ENCODE data around the gene ALDOC. TPM values are rescaled to one million over a fixed set of nuclear protein-coding genes. Genes with fewer than 3 reads are reported as not detected.

The ALDOC gene
- total and polyA plus RNA-seq, 7 experiments from 2014 or later: 24.5 to 159 (median 41.1) TPM

DNA sequence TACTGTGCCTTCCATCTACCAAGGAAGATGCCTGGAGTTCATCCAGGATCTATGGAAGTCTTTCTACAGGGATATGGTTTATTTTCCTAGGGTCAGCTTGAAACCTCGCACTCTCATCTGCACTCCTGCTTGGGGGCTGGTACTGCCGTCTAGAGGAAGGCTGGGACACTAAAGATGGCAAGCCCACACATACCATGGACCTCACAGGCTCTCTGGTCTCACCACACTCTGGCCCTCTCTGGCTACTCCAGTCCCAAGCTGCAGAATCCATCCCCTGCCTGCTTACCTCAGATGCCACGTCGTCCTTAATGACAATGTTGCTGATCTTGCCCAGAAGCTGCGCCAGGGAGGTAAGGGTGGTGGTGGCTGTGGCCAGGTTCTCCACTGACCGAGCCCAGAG lies 22.1 kb downstream of the ALDOC start:
- Histone ChIP-seq H3K4me3 (ENCODE audit: low read length) (no peak overlapping the region), H3K27ac (ENCODE audit: low read depth, low read length) (no peak overlapping the region), H3K27me3 (ENCODE audit: control insufficient read depth in 2 of 2, insufficient read depth in 2 of 2, low read length in 2 of 2) (no peaks in the 10 kb centered on the region), H3K36me3 (ENCODE audit: control insufficient read depth in 2 of 3, insufficient read depth in 3 of 3, low read length in 3 of 3) (peaks cover 17 to 63% (median 23%) of the 10 kb centered on the region in 3 experiments), H3K4me1 (ENCODE audit: control insufficient read depth in 2 of 2, insufficient read depth in 2 of 2, low read length in 2 of 2) (peaks cover 21 to 25% of the 10 kb centered on the region in 2 donors), H3K9me3 (ENCODE audit: control insufficient read depth in 2 of 3, low read length in 3 of 3) (no peaks in the 10 kb centered on the region)
- H3K27ac Mint-ChIP-seq: peak overlapping the region in 5 of 9 donors; percentile 12 to 70 (median 68)
- H3K27me3 Mint-ChIP-seq: no peaks in the 10 kb centered on the region
- DNase-seq (no peak), ATAC-seq (no peak)
- H3K36me3 Mint-ChIP-seq: peaks cover 18 to 42% (median 33%) of the 10 kb centered on the region in 5 donors
- H3K4me3 Mint-ChIP-seq: no peak overlapping the region
- H3K9me3 Mint-ChIP-seq: no peaks in the 10 kb centered on the region
- intact Hi-C loops (cut with micrococcal nuclease): loop anchor here in 1 of 2 donors (5.0 kb wide), 2 partner anchors 182 to 512 kb away; partner anchors contain the start of genes NLK, SARM1 and VTN
- ChIA-PET POLR2A (interaction anchor here (10.1 kb wide), 1 partner anchor 16 kb away, joined by 102 read pairs; the partner anchor contains the start of gene PIGS), CTCF (no interaction called here)
- H3K4me1 Mint-ChIP-seq: peaks cover 21 to 42% (median 32%) of the 10 kb centered on the region in 7 donors

- Histone ChIP-seq H3K27ac (ENCODE audit: low read depth, low read length) (peak overlapping the region; percentile 89), H3K4me3 (ENCODE audit: low read length) (peak overlapping the region; percentile 54), H3K27me3 (ENCODE audit: control insufficient read depth in 2 of 2, insufficient read depth in 2 of 2, low read length in 2 of 2) (no peaks in the 10 kb centered on the region), H3K9me3 (ENCODE audit: control insufficient read depth in 2 of 3, low read length in 3 of 3) (no peaks in the 10 kb centered on the region), H3K4me1 (ENCODE audit: control insufficient read depth in 2 of 2, insufficient read depth in 2 of 2, low read length in 2 of 2) (peaks cover 35 to 40% of the 10 kb centered on the region in 2 donors), H3K36me3 (ENCODE audit: control insufficient read depth in 2 of 3, insufficient read depth in 3 of 3, low read length in 3 of 3) (peaks cover 17 to 48% (median 23%) of the 10 kb centered on the region in 3 experiments)
- no peak for ATAC-seq
- CTCF ChIA-PET: interaction anchor here (0.8 to 1.5 kb wide), 3 partner anchors 13 to 54 kb away, joined by 3 read pairs; partner anchors contain the start of gene PIGS
- Mint-ChIP-seq H3K4me1 (peaks cover 36 to 56% (median 47%) of the 10 kb centered on the region in 7 donors), H3K4me3 (peak overlapping the region; percentile 85 to 100 (median 91)), H3K27me3 (no peaks in the 10 kb centered on the region), H3K27ac (peak overlapping the region; percentile 43 to 95 (median 85)), H3K36me3 (peaks cover 13 to 39% (median 27%) of the 10 kb centered on the region in 5 donors), H3K9me3 (no peaks in the 10 kb centered on the region)
- POLR2A ChIA-PET: interaction anchor here (0.7 to 10.1 kb wide), 4 partner anchors 17 to 48 kb away, joined by 3 to 102 read pairs (median 4); partner anchors contain the start of genes ALDOC and PIGS
- no peak for DNase-seq
- intact Hi-C loops (cut with micrococcal nuclease): loop anchor here (1.0 to 5.0 kb wide), 7 partner anchors 13 to 511 kb away; partner anchors contain the start of genes PIGS (in 2 of the 2), SPAG5 (in 2 of the 2), ALDOC (in 1 of the 2) and NLK (in 1 of the 2)
These were observed 23.6 kb downstream of the ALDOC start for GRCh38 chr17:28553000-28553505.

- ATAC-seq (peak; percentile 84), DNase-seq (peak; percentile 59 to 87 (median 76))
- Mint-ChIP-seq H3K4me3 (peak within 1 kb of the TSS; percentile 85 to 100 (median 92)), H3K4me1 (peaks cover 42 to 62% (median 54%) of the 10 kb centered on the region in 7 donors), H3K27ac (peak within 1 kb of the TSS; percentile 91 to 98 (median 95)), H3K27me3 (no peaks in the 10 kb centered on the region), H3K9me3 (no peaks in the 10 kb centered on the region), H3K36me3 (peaks cover 8 to 35% (median 23%) of the 10 kb centered on the region in 5 donors)
- H3K27me3 ChIP-seq (ENCODE audit: control insufficient read depth in 2 of 2, insufficient read depth in 2 of 2, low read length in 2 of 2): no peaks in the 10 kb centered on the region
- intact Hi-C loops (cut with micrococcal nuclease): loop anchor here (1.0 to 5.0 kb wide), 7 partner anchors 12 to 510 kb away; partner anchors contain the start of genes PIGS (in 2 of the 2), SPAG5 (in 2 of the 2), ALDOC (in 1 of the 2) and NLK (in 1 of the 2)
- ChIA-PET POLR2A (interaction anchor here (0.7 to 10.1 kb wide), 5 partner anchors 18 to 48 kb away, joined by 3 to 102 read pairs (median 4); partner anchors contain the start of genes ALDOC, PIGS and SPAG5), CTCF (interaction anchor here (0.8 to 1.5 kb wide), 5 partner anchors 12 to 68 kb away, joined by 3 to 4 read pairs (median 3); partner anchors contain the start of gene PIGS)
- H3K36me3 ChIP-seq (ENCODE audit: control insufficient read depth in 2 of 3, insufficient read depth in 3 of 3, low read length in 3 of 3): peaks cover 14 to 41% (median 20%) of the 10 kb centered on the region in 3 experiments
- H3K27ac ChIP-seq (ENCODE audit: low read depth, low read length): peak within 1 kb of the TSS; percentile 89
- peaks cover 35 to 44% of the 10 kb centered on the region in 2 donors for H3K4me1 ChIP-seq (ENCODE audit: control insufficient read depth in 2 of 2, insufficient read depth in 2 of 2, low read length in 2 of 2)
- peak within 1 kb of the TSS; percentile 54 for H3K4me3 ChIP-seq (ENCODE audit: low read length)
- H3K9me3 ChIP-seq (ENCODE audit: control insufficient read depth in 2 of 3, low read length in 3 of 3): no peaks in the 10 kb centered on the region
These were observed 24.3 kb downstream of the ALDOC start, which contains the start of gene UNC119 for GRCh38 chr17:28552176-28552999. Gene UNC119, minus strand, starts transcription at chr17:28552624. Its CDS starts 67 bp downstream, at chr17:28552557.

DNA sequence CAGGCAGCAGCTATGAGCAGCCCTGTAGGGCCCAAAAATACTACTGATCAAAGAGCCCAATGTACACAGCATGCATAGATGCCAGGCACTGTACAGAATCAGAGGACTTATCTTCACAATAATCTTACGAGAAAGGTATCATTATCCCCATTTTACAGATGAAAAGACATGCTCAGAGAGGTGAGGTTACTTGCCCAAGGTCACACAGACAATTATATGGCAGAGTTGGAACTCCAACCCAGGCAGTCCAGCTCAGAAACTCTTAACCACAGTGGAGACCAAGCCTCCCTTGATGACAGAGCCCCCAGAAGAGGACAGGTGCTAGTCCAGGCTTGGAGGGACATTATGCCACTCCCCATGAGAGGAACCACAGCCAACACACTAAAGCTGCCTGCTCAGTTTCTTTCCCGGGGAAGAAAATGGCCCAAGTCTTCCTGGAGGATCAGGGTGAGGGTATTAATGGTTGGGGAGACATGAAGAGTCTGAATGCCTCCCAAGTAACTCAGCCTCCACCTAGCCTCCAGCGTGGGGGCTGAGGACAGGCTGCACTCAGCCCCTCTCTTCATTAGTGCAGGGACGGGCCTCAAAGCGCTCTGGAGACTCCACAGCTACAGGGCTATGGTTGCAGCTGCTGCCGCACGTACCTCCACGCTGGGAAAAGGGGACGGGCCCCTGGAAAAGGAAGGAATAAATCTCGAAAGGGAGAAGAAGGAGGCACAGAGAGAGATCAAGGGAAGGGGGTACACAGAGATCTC lies 25.1 kb downstream of the ALDOC start:
- Histone ChIP-seq H3K36me3 (ENCODE audit: control insufficient read depth in 2 of 3, insufficient read depth in 3 of 3, low read length in 3 of 3) (peaks cover 12 to 33% (median 14%) of the 10 kb centered on the region in 3 experiments), H3K27ac (ENCODE audit: low read depth, low read length) (peak overlapping the region; percentile 89), H3K9me3 (ENCODE audit: control insufficient read depth in 2 of 3, low read length in 3 of 3) (no peaks in the 10 kb centered on the region), H3K4me3 (ENCODE audit: low read length) (peak overlapping the region; percentile 54), H3K4me1 (ENCODE audit: control insufficient read depth in 2 of 2, insufficient read depth in 2 of 2, low read length in 2 of 2) (peaks cover 35 to 44% of the 10 kb centered on the region in 2 donors), H3K27me3 (ENCODE audit: control insufficient read depth in 2 of 2, insufficient read depth in 2 of 2, low read length in 2 of 2) (no peaks in the 10 kb centered on the region)
- Mint-ChIP-seq H3K27ac (peak overlapping the region; percentile 82 to 98 (median 93)), H3K36me3 (peaks cover 7 to 30% (median 18%) of the 10 kb centered on the region in 5 donors), H3K4me3 (peak overlapping the region; percentile 85 to 100 (median 92)), H3K4me1 (peaks cover 42 to 63% (median 54%) of the 10 kb centered on the region in 7 donors), H3K27me3 (no peaks in the 10 kb centered on the region), H3K9me3 (no peaks in the 10 kb centered on the region)
- intact Hi-C loops (cut with micrococcal nuclease): loop anchor here (1.0 to 5.0 kb wide), 8 partner anchors 11 to 509 kb away; partner anchors contain the start of genes PIGS (in 2 of the 2), SPAG5 (in 2 of the 2), ALDOC (in 1 of the 2) and BLTP2 (in 1 of the 2)
- ATAC-seq (no peak), DNase-seq (no peak)
- CTCF ChIA-PET: interaction anchor here (0.8 to 1.1 kb wide), 3 partner anchors 12 to 69 kb away, joined by 3 to 4 read pairs (median 4); no protein-coding TSS in a partner anchor
- POLR2A ChIA-PET: interaction anchor here (0.6 to 10.1 kb wide), 7 partner anchors 19 to 110 kb away, joined by 3 to 102 read pairs (median 5); partner anchors contain the start of genes ALDOC, PIGS, SDF2 and SPAG5

GRCh38 chr17:28550858-28551257 lies 25.8 kb downstream of the ALDOC start:
- Mint-ChIP-seq H3K27ac (peak overlapping the region; percentile 82 to 98 (median 92)), H3K36me3 (peaks cover 0 to 23% (median 11%) of the 10 kb centered on the region in 5 donors), H3K9me3 (no peaks in the 10 kb centered on the region), H3K4me3 (peak overlapping the region in 9 of 10 donors; percentile 85 to 100 (median 93)), H3K4me1 (peaks cover 42 to 63% (median 54%) of the 10 kb centered on the region in 7 donors), H3K27me3 (no peaks in the 10 kb centered on the region)
- POLR2A ChIA-PET: interaction anchor here (1.1 to 10.1 kb wide), 6 partner anchors 19 to 111 kb away, joined by 3 to 102 read pairs (median 6); partner anchors contain the start of genes ALDOC, PIGS, SDF2 and SPAG5
- Histone ChIP-seq H3K4me3 (ENCODE audit: low read length) (peak overlapping the region; percentile 8), H3K27me3 (ENCODE audit: control insufficient read depth in 2 of 2, insufficient read depth in 2 of 2, low read length in 2 of 2) (no peaks in the 10 kb centered on the region), H3K36me3 (ENCODE audit: control insufficient read depth in 2 of 3, insufficient read depth in 3 of 3, low read length in 3 of 3) (peaks cover 5 to 26% (median 8%) of the 10 kb centered on the region in 3 experiments), H3K9me3 (ENCODE audit: control insufficient read depth in 2 of 3, low read length in 3 of 3) (no peaks in the 10 kb centered on the region), H3K27ac (ENCODE audit: low read depth, low read length) (peak overlapping the region; percentile 89), H3K4me1 (ENCODE audit: control insufficient read depth in 2 of 2, insufficient read depth in 2 of 2, low read length in 2 of 2) (peaks cover 35 to 44% of the 10 kb centered on the region in 2 donors)
- DNase-seq: no peak
- intact Hi-C loops (cut with micrococcal nuclease): loop anchor here in 1 of 2 donors (2.0 to 5.0 kb wide), 3 partner anchors 94 to 509 kb away; partner anchors contain the start of genes BLTP2, NLK, SARM1 and VTN
- no peak for ATAC-seq
- CTCF ChIA-PET: interaction anchor here (1.1 kb wide), 2 partner anchors 10 to 11 kb away, joined by 3 to 4 read pairs; no protein-coding TSS in a partner anchor
